CD14-positive monocyte (primary cell): ENCODE measurements around the gene AMDHD2. TPM values are rescaled to one million over a fixed set of nuclear protein-coding genes. Genes with fewer than 3 reads are reported as not detected.

Experiments
- DNase-seq, 3 donors: peaks; one replicate each; pipeline ENCODE4 v3.0.0-alpha.2; 2011 to 2022
- H2AFZ ChIP-seq: 2 replicates; pipeline ENCODE4 v1.6.0; 2012; ENCODE audit warnings: mild to moderate bottlenecking, low read depth, low read length, inconsistent platforms; ENCODE audit not compliant: insufficient read depth, poor library complexity, severe bottlenecking
- H3K27ac ChIP-seq, 2 donors: 1 replicate in 1 of 2; 2 replicates in 1 of 2; pipeline ENCODE4 v1.5.1; 2012 to 2013; ENCODE audit warnings: low read length in 2 of 2, control low read depth in 1 of 2, inconsistent platforms in 1 of 2, low read depth in 1 of 2, mild to moderate bottlenecking in 1 of 2
- H3K27me3 ChIP-seq, 2 donors: one replicate each; pipeline versions ENCODE4 v1.6.0 to v1.6.1; 2011 to 2013; ENCODE audit warnings: low read length in 2 of 2; ENCODE audit not compliant: control insufficient read depth in 2 of 2, insufficient read depth in 2 of 2
- H3K36me3 ChIP-seq, 2 donors: replicated peaks in 1 of 2; 1 replicate in 1 of 2; 2 replicates in 1 of 2; pipeline versions ENCODE4 v1.5.1 to v1.6.1; 2012 to 2013; ENCODE audit warnings: low read length in 2 of 2, control low read depth in 1 of 2, inconsistent platforms in 1 of 2, mild to moderate bottlenecking in 1 of 2; ENCODE audit not compliant: insufficient read depth in 2 of 2, control insufficient read depth in 1 of 2
- H3K4me1 ChIP-seq, 2 donors: 1 replicate in 1 of 2; 2 replicates in 1 of 2; pipeline versions ENCODE4 v1.5.1 to v1.6.1; 2012 to 2013; ENCODE audit warnings: low read length in 2 of 2, control low read depth in 1 of 2, inconsistent platforms in 1 of 2, mild to moderate bottlenecking in 1 of 2, moderate library complexity in 1 of 2; ENCODE audit not compliant: insufficient read depth in 2 of 2, control insufficient read depth in 1 of 2
- H3K4me2 ChIP-seq: replicated peaks from 2 replicates; pipeline ENCODE3; 2012; ENCODE audit warnings: low read length, moderate library complexity, mild to moderate bottlenecking; ENCODE audit not compliant: poor library complexity, severe bottlenecking; ENCODE audit errors: extremely low read depth
- H3K4me3 ChIP-seq, 3 experiments: fragments of 200-600 bp in 1 of 3; sonication (generic) in 1 of 3; replicated peaks in 1 of 3; 1 replicate in 2 of 3; 2 replicates in 1 of 3; pipeline ENCODE4 v1.5.1; 2011 to 2013; ENCODE audit warnings: low read length in 3 of 3, mild to moderate bottlenecking in 3 of 3, control low read depth in 2 of 3, low read depth in 2 of 3, inconsistent platforms in 1 of 3, moderate library complexity in 1 of 3
- H3K79me2 ChIP-seq: 2 replicates; pipeline ENCODE4 v1.6.0; 2012; ENCODE audit warnings: mild to moderate bottlenecking, control low read depth, inconsistent platforms, low read length, moderate library complexity; ENCODE audit not compliant: insufficient read depth
- H3K9ac ChIP-seq: 2 replicates; pipeline ENCODE4 v1.6.0; 2017; ENCODE audit warnings: low read length, mild to moderate bottlenecking; ENCODE audit not compliant: insufficient read depth, poor library complexity, severe bottlenecking
- H3K9me3 ChIP-seq, 2 donors: replicated peaks in 1 of 2; 1 replicate in 1 of 2; 2 replicates in 1 of 2; pipeline versions ENCODE4 v1.5.1 to v1.6.1; 2012 to 2013; ENCODE audit warnings: low read length in 2 of 2, control low read depth in 1 of 2; ENCODE audit not compliant: control insufficient read depth in 1 of 2, insufficient read depth in 1 of 2
- H4K20me1 ChIP-seq: 2 replicates; pipeline ENCODE4 v1.6.0; 2012; ENCODE audit warnings: mild to moderate bottlenecking, low read length, control low read depth, moderate library complexity; ENCODE audit not compliant: insufficient read depth
- H3K27ac Mint-ChIP-seq, 7 donors: one replicate each; pipeline ENCODE4 v1.8.0; 2020; ENCODE audit warnings: mild to moderate bottlenecking in 7 of 7, mixed read lengths in 7 of 7, moderate library complexity in 6 of 7, inconsistent platforms in 2 of 7
- H3K27me3 Mint-ChIP-seq, 3 donors: one replicate each; pipeline ENCODE4 v1.8.0; 2021 to 2022; ENCODE audit warnings: low read depth in 3 of 3, mild to moderate bottlenecking in 3 of 3, mixed read lengths in 3 of 3, moderate library complexity in 3 of 3, inconsistent platforms in 1 of 3
- H3K36me3 Mint-ChIP-seq, 2 donors: one replicate each; pipeline ENCODE4 v1.8.0; 2020; ENCODE audit warnings: mixed read lengths in 2 of 2, inconsistent platforms in 1 of 2, mild to moderate bottlenecking in 1 of 2
- H3K4me1 Mint-ChIP-seq: one replicate; pipeline ENCODE4 v1.8.0; 2020; ENCODE audit warnings: mild to moderate bottlenecking, mixed read lengths
- H3K4me3 Mint-ChIP-seq, 2 donors: one replicate each; pipeline ENCODE4 v1.8.0; 2020; ENCODE audit warnings: mild to moderate bottlenecking in 2 of 2, mixed read lengths in 2 of 2, moderate library complexity in 1 of 2
- H3K9me3 Mint-ChIP-seq, 7 donors: one replicate each; pipeline ENCODE4 v1.8.0; 2020 to 2022; ENCODE audit warnings: mixed read lengths in 7 of 7, mild to moderate bottlenecking in 6 of 7, moderate library complexity in 6 of 7, inconsistent platforms in 2 of 7
- CTCF ChIP-seq: fragments of 200-600 bp; IDR thresholded peaks from one replicate; pipeline ENCODE4 v1.8.0; 2022; ENCODE audit warnings: antibody characterized with exemption, mild to moderate bottlenecking
- WGBS: methylation state at CpG from one replicate; pipeline ENCODE4 v1.1.5; 2013; ENCODE audit warnings: missing lambda C conversion rate; ENCODE audit not compliant: insufficient coverage; 5-methylcytosine and 5-hydroxymethylcytosine counted together
- intact Hi-C, 2 donors: fragments of 100-400 bp; cut with micrococcal nuclease; formaldehyde crosslinking; loops; one replicate each; pipeline versions ENCODE4 v1.15.0 to v1.15.1; 2023
- polyA plus RNA-seq, 3 donors: library from polyadenylated mRNA; depleted of rRNA in 1 of 3; unstranded in 2 of 3; stranded (reverse) in 1 of 3; fragments of 300-500 nt in 2 of 3; fragments of >200 nt in 1 of 3; fragmentation: Illumina TruSeq in 2 of 3; gene quantifications; 1 replicate in 2 of 3; 2 replicates in 1 of 3; pipeline ENCODE4 v1.2.3, GENCODE V29; 2012 to 2021

Gene AMDHD2
- polyA plus RNA-seq, 3 donors: 6.9 to 57.8 (median 8.4) TPM

GRCh38 chr16:2484898-2485508 lies 35.2 kb upstream of the AMDHD2 start:
- Histone ChIP-seq H3K27me3 (no peaks in the 10 kb centered on the region), H3K36me3 (peaks cover 0 to 3% of the 10 kb centered on the region in 2 donors), H3K4me1 (peaks cover 29 to 33% of the 10 kb centered on the region in 2 donors), H3K79me2 (peaks cover 51% of the 10 kb centered on the region), H3K4me2 (no peak overlapping the region), H4K20me1 (peaks cover 24% of the 10 kb centered on the region), H3K27ac (no peak overlapping the region), H2AFZ (no peak overlapping the region), H3K9ac (no peak overlapping the region), H3K9me3 (no peaks in the 10 kb centered on the region), H3K4me3 (no peak overlapping the region)
- H3K27me3 Mint-ChIP-seq: peaks cover 2 to 5% (median 4%) of the 10 kb centered on the region in 3 donors
- H3K4me1 Mint-ChIP-seq: peaks cover 48% of the 10 kb centered on the region
- H3K9me3 Mint-ChIP-seq: peaks cover 0 to 2% (median 0%) of the 10 kb centered on the region in 7 donors
- 94% methylated on average over 3 of the region's 13 CpGs for WGBS
- H3K4me3 Mint-ChIP-seq: no peak overlapping the region
- no peak for DNase-seq
- H3K27ac Mint-ChIP-seq: peak overlapping the region in 1 of 7 donors; percentile 11
- TF ChIP-seq CTCF: no peak
- H3K36me3 Mint-ChIP-seq: peaks cover 22 to 46% of the 10 kb centered on the region in 2 donors
- intact Hi-C loops: loop anchor here in 1 of 2 donors (5.0 kb wide), 1 partner anchor 143 kb away; the partner anchor contains the start of gene ABCA3

DNA sequence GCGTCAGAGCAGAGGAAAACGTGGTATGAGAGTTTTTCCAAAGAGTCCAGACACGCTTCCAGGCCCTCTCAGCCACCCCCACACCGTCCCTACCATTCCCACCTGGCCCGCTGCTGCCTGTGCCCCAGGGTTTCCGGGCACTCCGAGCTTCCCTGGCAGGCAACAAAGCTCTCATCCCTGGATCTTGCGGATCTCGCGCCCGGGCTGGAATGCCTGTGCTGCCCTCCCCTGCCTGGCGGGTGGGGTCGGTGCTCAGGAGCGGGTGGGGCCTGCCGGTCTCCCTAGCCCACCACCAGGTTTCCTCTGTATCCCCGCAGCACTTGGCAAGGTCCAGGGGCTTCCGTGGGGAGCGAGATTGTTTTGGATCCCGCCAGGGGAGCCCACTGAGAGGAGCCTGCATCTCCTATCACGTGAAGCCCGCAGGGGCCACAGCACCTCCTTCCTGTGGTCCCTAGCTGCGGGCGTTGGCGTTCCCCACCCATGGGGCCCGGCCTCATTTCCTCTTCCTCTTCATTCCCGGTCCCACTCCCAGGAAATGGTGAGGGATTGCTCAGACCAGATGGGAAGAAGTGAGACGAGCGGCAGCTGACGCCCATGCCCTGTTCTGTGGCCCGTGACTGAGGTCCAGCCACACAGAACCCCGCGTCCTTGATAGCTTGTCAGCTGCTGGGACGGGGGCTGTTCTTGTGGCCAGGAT lies 34.2 kb upstream of the AMDHD2 start:
- no peak for TF ChIP-seq CTCF
- H3K9ac ChIP-seq: peak overlapping the region; percentile 49
- 68% methylated on average over 24 of the region's 33 CpGs for WGBS
- H3K36me3 ChIP-seq: peaks cover 0 to 10% of the 10 kb centered on the region in 2 donors
- no peak for DNase-seq
- peaks cover 2 to 4% (median 4%) of the 10 kb centered on the region in 3 donors for H3K27me3 Mint-ChIP-seq
- H3K4me3 Mint-ChIP-seq: no peak overlapping the region
- peak overlapping the region in 3 of 7 donors; percentile 45 to 67 (median 46) for H3K27ac Mint-ChIP-seq
- peaks cover 15% of the 10 kb centered on the region for H4K20me1 ChIP-seq
- H3K9me3 ChIP-seq: no peaks in the 10 kb centered on the region
- peaks cover 45% of the 10 kb centered on the region for H3K4me1 Mint-ChIP-seq
- no peak overlapping the region for H3K4me3 ChIP-seq
- peaks cover 0 to 2% (median 0%) of the 10 kb centered on the region in 7 donors for H3K9me3 Mint-ChIP-seq
- no peak overlapping the region for H3K27ac ChIP-seq
- intact Hi-C loops: loop anchor here in 1 of 2 donors (5.0 kb wide), 1 partner anchor 144 kb away; the partner anchor contains the start of gene ABCA3
- no peaks in the 10 kb centered on the region for H3K27me3 ChIP-seq
- H3K4me1 ChIP-seq: peaks cover 29 to 33% of the 10 kb centered on the region in 2 donors
- H2AFZ ChIP-seq: no peak overlapping the region
- no peak overlapping the region for H3K4me2 ChIP-seq
- H3K79me2 ChIP-seq: peaks cover 51% of the 10 kb centered on the region
- H3K36me3 Mint-ChIP-seq: peaks cover 28 to 40% of the 10 kb centered on the region in 2 donors
